HPDE6-E6E7 (cell line): ENCODE results near the gene TRIM58.
A peak's percentile ranks its signal among the peaks of the same experiment; 100 is the strongest.

Source experiments
- DNase-seq: peaks from one replicate; pipeline ENCODE4 v3.0.0; 2011; ENCODE audit warnings: missing footprints; ENCODE audit errors: extremely low spot score

TRIM58 gene, protein sequence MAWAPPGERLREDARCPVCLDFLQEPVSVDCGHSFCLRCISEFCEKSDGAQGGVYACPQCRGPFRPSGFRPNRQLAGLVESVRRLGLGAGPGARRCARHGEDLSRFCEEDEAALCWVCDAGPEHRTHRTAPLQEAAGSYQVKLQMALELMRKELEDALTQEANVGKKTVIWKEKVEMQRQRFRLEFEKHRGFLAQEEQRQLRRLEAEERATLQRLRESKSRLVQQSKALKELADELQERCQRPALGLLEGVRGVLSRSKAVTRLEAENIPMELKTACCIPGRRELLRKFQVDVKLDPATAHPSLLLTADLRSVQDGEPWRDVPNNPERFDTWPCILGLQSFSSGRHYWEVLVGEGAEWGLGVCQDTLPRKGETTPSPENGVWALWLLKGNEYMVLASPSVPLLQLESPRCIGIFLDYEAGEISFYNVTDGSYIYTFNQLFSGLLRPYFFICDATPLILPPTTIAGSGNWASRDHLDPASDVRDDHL

DNA sequence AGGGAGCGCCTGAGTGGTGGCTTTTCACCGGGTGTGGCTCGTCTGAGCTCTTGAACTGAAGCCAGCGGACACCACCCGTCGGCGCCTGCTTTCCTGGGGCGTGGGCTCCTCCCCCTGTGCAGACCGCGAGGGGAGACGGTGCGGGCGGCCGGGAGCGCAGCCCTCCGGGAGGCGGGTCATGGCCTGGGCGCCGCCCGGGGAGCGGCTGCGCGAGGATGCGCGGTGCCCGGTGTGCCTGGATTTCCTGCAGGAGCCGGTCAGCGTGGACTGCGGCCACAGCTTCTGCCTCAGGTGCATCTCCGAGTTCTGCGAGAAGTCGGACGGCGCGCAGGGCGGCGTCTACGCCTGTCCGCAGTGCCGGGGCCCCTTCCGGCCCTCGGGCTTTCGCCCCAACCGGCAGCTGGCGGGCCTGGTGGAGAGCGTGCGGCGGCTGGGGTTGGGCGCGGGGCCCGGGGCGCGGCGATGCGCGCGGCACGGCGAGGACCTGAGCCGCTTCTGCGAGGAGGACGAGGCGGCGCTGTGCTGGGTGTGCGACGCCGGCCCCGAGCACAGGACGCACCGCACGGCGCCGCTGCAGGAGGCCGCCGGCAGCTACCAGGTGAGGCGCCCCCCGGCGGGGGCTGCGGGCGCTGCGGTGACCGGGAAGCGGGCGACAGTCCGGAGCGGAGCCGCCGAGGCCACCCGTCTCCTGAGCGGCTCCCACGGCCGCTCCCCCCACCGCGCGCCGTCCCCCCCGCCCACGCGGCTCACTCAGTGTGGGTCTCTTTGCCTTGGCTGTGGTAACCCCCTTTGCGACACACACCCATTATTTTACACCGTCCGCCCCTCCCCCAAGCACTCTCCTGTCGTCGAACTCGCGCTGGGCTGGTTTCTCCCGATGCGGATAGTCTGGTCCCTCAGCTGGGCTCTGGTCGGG lies at the start of gene TRIM58:
TSS of gene TRIM58 (plus strand) at position 119 of the 916 bp plus-strand sequence. CDS start at position 179, 60 bp downstream.
- DNase-seq: peak; percentile 33

DNA sequence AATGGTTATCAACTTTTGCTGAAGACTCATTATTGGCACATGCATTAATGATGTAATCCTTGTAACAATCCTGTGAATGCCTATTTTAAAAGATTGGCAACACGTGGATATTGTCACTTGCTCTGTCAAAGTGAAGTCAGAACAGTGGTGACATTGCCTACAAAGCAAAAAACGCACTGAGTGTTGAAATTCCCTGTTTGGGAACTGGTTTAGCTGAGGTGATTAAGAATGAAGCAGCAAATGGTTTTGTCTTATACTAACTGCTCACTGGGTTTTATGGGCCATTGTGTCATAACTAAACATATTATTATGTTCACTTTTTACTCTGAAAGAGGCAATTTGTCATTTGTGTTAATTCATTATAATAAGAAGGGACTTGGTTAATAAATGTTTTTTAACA lies 44.4 kb upstream of the TRIM58 start:
- DNase-seq: no peak

DNA sequence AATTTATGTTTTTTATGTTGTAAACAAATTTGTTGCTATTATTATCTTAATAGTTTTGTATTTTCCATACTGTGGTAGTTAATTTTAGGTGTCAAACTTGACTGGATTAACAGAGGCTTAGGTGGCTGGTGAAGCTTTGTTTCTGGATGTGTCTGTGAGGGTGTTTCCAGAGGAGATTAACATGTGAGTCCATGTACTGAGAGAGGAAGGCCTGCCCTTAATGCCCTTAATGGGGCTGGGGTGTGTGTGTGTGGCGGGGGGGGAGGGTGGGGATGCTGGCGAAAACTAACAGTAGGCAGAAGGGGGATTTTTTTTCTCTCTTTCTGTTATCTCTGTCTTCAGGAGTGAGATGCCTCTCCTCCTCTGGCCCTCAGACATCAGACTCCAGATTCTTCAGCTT lies 34.9 kb upstream of the TRIM58 start:
- no peak for DNase-seq

DNA sequence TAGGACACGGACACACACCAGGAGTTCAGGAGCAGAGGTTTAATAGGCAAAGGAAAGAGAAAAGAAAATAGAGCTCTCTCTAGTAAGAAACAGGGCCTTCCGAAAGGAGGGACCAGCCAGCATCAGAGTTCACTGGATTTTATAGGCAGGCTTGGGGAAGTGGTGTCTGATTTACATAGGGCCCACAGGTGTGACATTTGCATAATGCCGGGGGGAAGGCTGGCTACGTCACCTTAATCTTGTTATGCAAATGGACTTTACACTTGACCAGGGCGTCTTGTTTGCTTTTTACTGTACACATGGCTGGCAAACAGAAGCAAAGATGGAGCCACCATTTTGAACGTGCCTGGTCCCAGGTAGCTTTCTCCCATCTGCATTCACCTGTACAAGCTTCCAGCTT lies 33.0 kb upstream of the TRIM58 start, which contains the start of gene OR14A16:
TSS of gene OR14A16 (minus strand) at position 97 of the 400 bp plus-strand sequence. CDS start 8,390 bp downstream, outside the sequence.
- DNase-seq: no peak

DNA sequence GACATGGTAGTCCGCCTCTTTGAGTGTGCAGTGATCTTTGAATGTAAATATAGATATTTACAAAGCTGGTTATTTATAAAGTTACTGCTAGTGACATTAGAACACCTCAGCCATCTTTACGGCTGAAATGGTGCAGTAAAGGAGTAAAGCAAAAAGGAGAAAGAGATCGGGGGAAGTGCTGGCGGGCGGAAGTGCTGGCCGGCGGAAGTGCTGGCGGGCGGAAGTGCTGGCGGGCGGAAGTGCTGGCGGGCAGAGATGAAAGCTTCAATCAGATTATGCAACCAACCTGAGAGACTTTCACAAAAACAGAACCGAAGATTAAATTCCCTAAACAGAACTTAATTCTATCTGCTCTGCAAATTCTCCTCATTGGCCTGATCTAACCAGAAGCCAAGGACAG lies 31.6 kb upstream of the TRIM58 start:
- no peak for DNase-seq

DNA sequence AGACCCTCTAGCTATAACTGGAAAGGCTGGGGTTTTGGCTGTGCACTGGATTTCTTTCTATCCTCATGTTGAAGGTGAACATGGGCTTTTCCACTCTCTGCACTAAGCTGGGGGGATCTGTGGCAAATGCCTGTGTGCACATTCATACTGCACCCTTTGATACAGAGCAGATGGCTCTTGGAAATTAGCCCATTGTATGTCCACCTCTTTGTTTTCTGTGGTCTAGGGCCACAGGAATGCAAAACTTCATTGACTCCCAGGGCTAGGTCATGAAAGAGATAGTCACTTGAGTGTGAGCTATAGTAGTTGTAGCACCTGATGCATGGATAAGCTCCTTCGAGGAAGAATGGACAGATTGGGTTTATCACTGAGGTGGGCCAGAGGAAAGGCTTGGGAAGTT lies 27.3 kb upstream of the TRIM58 start:
- no peak for DNase-seq

DNA sequence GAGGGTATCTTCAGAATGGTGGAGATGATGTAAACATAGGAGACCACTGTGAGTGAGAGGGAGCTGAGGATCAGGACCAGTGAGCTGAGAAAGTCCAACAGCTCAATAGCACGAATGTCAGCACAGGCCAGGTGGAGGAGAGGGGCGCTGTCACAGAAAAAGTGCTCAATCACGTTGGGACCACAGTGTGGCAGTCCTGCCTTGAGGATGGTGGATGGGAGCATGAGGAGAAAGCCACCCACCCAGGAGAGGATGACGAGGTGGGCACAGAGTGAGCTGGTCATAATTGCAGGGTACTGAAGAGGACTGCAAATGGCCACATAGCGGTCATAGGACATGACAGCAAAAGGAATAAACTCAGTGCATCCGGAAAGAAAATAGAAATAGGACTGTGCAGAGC lies 23.4 kb upstream of the TRIM58 start:
- DNase-seq: no peak

DNA sequence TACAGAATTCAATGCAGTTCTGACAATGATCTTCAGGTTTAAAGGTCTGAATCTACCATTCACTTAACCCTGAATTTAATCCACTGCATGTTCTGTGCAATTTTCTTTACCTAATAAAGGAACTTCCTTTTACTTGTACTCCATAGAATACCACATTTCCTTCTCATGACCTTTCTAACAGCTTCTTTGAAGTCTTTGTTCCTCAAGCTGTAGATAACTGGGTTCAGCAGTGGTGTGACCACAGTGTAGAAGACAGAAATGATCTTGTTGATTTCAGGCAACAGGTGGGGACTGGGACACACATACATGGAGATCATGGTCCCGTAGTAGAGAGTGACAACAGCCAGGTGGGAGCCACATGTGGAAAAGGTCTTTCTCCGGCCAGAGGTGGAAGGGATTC lies 16.2 kb upstream of the TRIM58 start:
- no peak for DNase-seq

DNA sequence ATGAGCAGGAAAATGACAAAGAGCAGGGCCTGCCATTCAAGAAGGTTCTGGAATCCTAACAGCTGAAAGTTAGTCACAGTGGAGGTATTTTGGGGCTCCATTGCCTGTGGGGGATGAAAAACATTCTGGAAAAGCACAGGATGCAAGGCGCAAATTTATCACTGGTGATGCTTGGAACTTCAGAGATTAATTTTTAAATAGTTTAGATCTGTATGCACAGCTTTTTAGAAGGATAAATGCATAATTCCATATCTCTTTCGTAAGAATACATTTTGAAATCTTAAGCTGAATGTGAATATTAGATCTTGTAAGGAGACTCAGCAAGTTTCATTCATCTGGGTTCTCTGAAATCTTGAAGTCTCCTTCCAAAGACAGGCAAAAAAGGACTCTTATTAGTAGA lies 15.2 kb upstream of the TRIM58 start, which contains the start of gene OR11L1:
TSS of gene OR11L1 (minus strand) at position 101 of the 400 bp plus-strand sequence. CDS start at position 101, 0 bp downstream.
- no peak for DNase-seq

DNA sequence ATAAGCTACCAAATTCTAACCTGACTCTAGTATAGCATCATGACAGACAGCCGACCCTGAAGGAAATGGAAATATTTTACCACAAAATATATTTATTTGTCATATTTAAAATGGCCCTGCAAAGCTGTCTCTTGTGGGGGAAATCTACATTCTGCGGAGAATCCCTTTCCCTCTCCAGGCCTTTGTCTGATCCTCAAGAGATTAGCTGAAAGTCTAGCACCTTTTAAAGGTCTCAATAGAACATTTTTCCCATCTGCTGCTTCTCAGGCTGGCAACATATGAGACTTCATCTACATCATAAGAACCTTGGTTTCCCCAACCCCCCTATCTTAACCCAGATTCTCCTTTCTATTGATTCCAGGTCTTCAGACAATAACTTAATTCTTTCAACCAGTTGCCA lies 13.6 kb upstream of the TRIM58 start:
- DNase-seq: no peak

DNA sequence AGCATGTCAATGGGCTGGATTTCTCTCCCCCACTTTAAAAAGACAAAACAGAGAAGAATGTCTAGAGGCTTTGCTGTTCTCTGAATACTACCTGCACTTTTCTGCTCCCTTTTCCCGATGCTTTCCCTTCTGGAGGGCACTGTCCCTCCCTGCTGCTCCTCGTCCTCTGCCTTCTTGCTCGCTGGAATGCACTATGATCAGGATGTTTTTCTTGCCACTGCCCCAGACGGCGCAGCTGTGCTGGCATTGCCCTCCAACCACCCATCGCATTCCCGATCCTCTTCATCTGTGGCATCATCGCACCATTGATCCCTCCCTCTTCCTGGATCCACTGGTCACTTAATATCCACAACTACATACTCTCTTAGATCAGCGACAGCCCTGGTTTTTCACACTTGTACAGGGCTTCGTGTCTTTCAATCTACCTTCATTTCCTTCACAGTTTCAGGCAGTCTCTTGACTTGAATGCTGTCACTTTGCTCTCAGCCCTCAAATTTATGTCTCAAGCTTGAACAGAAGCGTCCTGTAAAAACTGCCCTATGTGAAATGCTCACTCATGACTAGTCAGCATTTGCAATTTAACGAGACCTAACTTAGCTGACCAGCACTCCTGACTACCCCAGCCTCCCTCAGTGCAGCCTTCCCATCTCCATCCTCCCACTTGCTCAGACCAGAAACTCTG lies 11.8 kb upstream of the TRIM58 start:
- no peak for DNase-seq

DNA sequence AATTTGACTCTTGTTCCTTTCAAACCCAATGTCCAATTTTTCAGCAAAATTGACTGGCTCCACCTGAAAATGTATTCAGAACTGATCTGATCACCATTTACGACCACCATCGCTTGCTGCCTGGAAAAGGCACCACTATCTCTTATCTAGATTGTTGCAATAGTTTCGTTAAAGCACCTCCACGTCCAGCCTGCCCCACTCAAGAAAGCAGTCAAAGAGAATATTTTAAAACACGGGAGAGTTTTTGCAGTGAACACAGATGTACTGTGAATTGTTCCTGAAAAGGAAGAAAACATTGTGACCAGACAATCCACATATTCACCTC lies 11.3 kb upstream of the TRIM58 start:
- no peak for DNase-seq

DNA sequence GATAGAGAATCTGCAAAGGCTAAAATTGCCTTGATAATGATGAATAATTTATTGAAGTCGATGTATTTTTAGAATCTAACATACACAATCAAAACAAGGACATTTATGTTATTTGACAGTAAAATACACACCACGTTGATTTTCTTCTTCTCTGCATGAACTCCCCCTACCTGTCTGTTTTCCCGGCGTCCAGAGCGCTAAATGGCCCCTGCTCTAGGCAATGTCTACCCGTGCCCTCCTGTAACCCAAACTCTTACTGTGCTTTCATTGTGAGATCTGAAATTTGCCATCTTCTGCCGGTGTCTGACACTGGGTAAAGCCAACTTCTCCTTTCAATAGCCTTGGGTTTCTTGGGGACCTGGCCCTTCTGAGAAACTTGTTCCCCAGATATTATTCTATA lies 8.6 kb upstream of the TRIM58 start:
- no peak for DNase-seq

DNA sequence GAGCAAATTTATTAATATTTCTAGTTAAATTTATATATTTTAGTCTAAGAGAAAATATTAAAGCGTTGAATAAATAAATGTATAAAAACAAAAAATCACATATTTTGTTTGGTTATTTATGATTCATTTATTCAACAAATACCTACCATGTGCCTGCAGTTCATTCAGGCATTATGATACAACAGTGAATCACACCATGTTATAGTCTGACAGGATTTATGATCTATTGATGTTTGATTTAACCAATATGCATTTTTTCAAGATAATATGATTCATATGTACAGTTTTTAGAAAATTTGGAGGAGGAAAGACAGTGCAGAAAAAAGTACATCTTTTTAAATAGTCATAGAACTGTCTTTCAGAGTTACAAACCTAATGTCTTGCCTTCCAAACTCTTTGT lies 7.4 kb upstream of the TRIM58 start:
- DNase-seq: no peak

DNA sequence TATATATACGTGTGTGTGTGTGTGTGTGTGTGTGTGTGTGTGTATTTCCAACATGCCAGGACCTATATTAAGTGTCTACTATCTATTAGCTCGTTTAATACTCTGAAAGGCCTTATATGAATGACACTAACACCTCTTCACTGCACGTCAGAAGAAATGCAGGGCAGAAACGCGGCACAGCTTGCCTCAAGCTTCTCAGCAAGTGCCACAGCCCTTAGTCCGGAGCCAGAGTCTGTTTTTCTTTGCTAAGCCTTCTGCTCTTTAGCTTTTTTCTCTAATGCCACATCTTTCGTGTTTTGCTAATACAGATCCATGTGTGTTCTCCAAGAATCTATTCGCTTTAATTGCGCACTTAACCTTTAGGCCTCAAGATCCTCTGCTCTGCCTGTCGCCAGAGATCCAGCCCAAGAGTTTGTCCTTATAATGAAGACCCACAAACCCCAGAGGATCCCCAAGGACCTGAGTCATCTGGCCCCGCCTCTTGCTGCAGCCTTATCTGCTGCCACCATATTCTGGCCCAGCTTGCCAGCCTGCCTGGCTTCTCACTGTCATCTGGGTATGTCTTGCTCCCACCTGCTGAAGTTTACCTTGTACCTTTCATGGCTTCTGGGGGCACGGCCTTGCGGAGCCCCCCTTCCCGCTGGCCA lies 2.0 kb upstream of the TRIM58 start:
- no peak for DNase-seq

DNA sequence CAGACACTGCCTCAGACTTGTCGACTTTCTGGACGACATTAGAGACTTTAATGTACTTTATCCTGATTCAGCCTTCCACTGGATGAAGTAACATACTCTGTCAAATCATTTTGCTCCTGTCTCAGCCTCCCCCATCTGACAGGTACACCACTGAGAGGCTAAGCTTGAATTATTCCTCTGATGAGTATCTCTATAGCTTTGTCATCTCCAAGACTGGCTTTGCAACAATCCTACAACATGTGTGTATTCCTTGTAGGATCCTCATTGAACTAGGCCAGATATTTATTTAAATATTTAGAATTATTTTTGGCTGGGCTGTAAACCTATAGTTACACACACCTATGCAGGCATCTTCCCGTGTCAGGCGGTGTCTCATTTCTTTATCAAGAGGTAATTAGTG lies 1.1 kb upstream of the TRIM58 start:
- no peak for DNase-seq

DNA sequence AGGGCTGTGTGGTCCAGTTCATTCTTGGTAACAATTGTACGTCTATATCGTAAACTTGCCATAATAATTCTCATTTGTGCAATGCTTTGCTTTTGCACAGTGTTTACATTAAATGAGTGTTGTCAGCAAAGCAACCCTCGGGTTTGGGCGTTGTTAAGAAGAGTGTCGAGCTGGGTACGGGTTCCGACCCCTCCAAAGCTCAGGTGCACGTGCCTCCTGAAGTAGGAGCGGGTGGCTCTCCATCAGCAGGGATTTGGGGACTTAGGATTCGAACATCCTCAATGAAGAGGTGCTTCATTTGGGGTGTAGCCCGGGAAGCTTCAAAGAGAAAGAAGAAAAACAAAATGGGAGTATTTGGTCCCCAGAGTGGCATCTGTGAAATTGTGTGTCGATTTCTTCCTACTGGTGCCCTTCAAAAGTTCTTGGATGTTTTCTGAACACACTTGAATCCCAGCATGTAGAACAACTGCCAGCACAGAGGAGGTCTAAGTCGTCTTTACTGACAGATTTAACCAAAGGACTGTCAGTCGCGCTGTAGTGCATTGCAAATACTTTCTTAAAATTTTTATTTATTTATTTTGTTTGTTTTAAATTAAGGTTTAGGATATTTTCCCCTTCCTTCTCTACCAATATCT lies 1.1 kb downstream of the TRIM58 start:
- DNase-seq: no peak

DNA sequence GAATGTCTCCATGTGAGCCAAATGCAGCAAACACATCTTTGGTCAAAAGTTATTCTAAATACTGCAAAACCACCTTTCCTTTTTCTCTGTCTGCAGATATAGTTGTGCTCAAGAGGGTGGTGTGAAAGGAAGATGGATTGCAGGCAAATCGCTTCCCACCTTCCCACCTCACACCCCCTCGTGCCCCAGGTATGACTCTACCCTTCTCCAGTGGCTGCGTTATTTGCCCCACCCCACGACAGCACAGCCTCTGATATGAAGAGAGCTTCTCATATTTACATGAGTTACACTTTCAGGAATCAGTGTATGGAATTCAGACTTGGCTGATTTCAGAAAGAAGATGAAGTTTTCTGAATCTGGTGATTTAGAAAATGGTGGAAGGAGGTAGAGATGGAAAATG lies 5.8 kb downstream of the TRIM58 start:
- no peak for DNase-seq

DNA sequence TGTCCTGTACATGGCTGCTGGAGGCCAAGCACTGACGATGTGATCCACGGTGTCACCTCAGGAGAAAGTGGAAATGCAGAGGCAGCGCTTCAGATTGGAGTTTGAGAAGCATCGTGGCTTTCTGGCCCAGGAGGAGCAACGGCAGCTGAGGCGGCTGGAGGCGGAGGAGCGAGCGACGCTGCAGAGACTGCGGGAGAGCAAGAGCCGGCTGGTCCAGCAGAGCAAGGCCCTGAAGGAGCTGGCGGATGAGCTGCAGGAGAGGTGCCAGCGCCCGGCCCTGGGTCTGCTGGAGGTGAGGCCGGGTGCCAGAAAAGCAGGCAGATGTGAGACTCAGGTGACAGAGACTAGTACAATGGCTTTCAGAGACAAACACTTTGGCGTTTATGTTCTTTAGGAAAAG lies 7.7 kb downstream of the TRIM58 start:
- DNase-seq: no peak

DNA sequence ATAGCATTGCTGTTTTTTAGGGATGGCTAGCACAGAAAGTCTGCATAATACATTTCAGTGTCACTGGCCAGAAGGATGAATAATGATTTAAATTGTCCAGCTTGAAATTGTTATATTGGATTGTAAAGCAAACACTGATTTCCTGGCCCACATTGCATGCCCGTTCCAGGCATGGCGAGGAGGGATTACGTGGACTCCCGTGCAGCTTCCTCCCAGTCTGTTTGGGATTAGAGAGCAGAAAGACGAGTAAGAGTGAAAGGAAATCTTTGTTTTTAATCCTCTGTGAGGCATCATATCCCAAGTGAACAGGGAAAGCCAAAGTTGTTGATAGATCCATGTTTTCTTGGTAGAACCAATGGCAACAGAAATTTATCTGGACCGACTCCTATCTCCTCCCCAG lies 8.4 kb downstream of the TRIM58 start:
- no peak for DNase-seq

DNA sequence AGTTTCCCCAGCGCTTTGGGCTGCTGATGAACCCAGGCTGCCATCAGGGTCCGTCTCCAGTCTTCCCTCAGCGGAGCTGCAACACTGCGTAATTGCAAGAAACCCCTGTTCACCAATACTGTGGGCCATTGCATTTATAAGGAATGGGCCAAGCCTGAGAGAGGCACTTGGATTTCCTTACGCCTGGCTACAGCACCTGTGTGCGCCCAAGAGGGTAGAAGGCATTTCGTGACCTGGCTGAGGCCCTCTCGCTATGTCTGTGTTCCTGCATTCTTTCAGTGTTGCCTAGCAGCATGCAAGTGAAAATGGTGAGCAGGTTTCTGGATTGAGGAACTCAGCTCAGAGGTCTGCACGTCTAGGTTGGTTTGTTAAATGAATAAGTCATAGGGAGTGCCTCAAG lies 26.4 kb downstream of the TRIM58 start:
- no peak for DNase-seq
